ENCODE data around the gene RLN3.

GRCh38 chr19:13979244-13979615, 48.7 kb upstream of the RLN3 start:
- TF ChIP-seq POLR2AphosphoS5 (IDR thresholded peaks at IDR 0.05; ENCODE audit: low read depth) (no peak), CTCF (IDR thresholded peaks at IDR 0.05; ENCODE audit: insufficient read depth, low read length) (no peak)
